Suprapubic skin (tissue), 4 donors: ENCODE measurements around the gene CAMTA1. TPM values are rescaled to one million over a fixed set of nuclear protein-coding genes. Genes with fewer than 3 reads are reported as not detected.

Experiments
- DNase-seq, 2 donors: peaks; one replicate each; pipeline ENCODE4 v3.0.0-alpha.2; 2019; ENCODE audit warnings: low spot score in 2 of 2
- H3K27ac ChIP-seq: fragments of 200-600 bp; sonication (generic); one replicate; pipeline ENCODE4 v1.5.1; 2019
- H3K27me3 ChIP-seq: fragments of 200-600 bp; sonication (generic); one replicate; pipeline ENCODE4 v1.5.1; 2019
- H3K36me3 ChIP-seq: fragments of 200-600 bp; sonication (generic); one replicate; pipeline ENCODE4 v1.5.1; 2019
- H3K4me1 ChIP-seq: fragments of 200-600 bp; sonication (generic); one replicate; pipeline ENCODE4 v1.5.1; 2019
- H3K4me3 ChIP-seq: fragments of 200-600 bp; sonication (generic); one replicate; pipeline ENCODE4 v1.5.1; 2019; ENCODE audit warnings: mild to moderate bottlenecking
- H3K9me3 ChIP-seq: fragments of 200-600 bp; sonication (generic); one replicate; pipeline ENCODE4 v1.5.1; 2019
- EP300 ChIP-seq: sonication (generic); formaldehyde crosslinking; IDR thresholded peaks from one replicate; pipeline ENCODE4 v1.6.1; 2017; ENCODE audit warnings: antibody characterized with exemption
- POLR2A ChIP-seq, 2 donors: fragments of 450-650 bp; IDR thresholded peaks; one replicate each; pipeline ENCODE4 v1.6.1; 2017; ENCODE audit warnings: antibody characterized with exemption in 2 of 2, mild to moderate bottlenecking in 2 of 2, moderate library complexity in 2 of 2
- POLR2AphosphoS5 ChIP-seq, 3 donors: sonication (generic); formaldehyde crosslinking; IDR thresholded peaks; one replicate each; pipeline ENCODE4 v1.6.1; 2017; ENCODE audit warnings: antibody characterized with exemption in 3 of 3
- WGBS: methylation state at CpG from one replicate; pipeline ENCODE4 v1.1.5; 2018; 5-methylcytosine and 5-hydroxymethylcytosine counted together
- total RNA-seq, 4 donors: library from RNA; depleted of rRNA; stranded (reverse); fragments of >200 nt; gene quantifications; one replicate each; pipeline ENCODE4 v1.1.0, GENCODE V29; 2016
- TF ChIP-seq, protein P1 (sequence below), 2 donors: fragments of 200-600 bp in 1 of 2; fragments of 450-650 bp in 1 of 2; sonication (generic) in 1 of 2; IDR thresholded peaks; one replicate each; pipeline ENCODE4 v1.5.1; 2016 to 2019; ENCODE audit warnings: antibody characterized with exemption in 2 of 2, mild to moderate bottlenecking in 1 of 2, moderate library complexity in 1 of 2

The CAMTA1 gene
- total RNA-seq, 4 donors from 2014 or later: 40.4 to 54.1 (median 46.6) TPM

DNA sequence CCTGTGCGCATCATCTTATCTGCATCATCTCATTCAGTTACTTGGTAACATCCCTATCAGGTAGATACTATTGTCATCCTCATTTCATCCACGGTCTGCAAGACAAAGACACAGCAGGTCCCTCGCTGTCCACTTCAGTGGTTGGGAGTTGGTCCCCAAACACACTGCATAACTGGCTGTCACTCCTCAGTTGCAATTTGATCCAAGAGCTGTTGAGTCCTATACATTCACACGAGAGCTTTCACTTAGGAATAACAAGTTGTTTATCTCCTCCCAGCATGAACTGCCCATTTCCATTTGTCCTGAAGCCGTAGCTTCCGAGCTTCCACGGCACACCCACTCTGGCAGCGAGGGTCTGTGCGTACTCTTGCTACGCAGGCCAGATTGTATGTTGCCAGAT, 472.0 kb downstream of the CAMTA1 start:
- 71% methylated on average over 10 of the region's 10 CpGs for WGBS
- DNase-seq: peak in 1 of 2 donors; percentile 43
- no peaks in the 10 kb centered on the region for H3K9me3 ChIP-seq
- no peak overlapping the region for H3K27ac ChIP-seq
- TF ChIP-seq EP300 (no peak), POLR2A (IDR thresholded peaks at IDR 0.05) (no peak), POLR2AphosphoS5 (IDR thresholded peaks at IDR 0.05) (no peak)
- peaks cover 35% of the 10 kb centered on the region for H3K27me3 ChIP-seq
- H3K4me3 ChIP-seq: no peak overlapping the region
- H3K4me1 ChIP-seq: no peaks in the 10 kb centered on the region
- no peaks in the 10 kb centered on the region for H3K36me3 ChIP-seq

DNA sequence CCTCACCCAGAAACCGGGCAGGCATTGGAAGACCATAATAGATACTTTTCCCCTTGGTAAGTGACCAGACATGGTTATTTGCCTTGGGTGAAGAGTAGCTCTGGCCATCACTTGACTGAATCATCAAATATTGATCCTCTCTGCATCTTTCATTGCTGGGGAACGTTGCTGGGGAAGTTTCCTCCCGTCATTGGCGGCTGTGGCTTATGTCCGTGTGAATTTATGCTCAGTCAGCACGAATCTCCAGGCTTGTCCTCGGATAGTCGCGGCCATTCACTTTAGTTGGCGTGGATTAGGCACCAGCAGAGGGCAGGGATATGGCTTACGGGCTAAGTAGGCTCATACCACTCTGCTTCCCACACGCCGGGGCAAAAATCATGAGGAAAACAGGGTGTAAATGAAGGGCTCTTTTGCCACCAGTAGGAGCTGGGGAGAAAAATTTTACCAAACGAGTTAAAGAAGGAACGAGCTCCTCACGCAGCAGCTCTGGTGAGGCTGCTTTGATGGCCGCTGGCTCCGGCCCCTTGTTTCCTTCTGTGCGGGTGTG, 473.4 kb downstream of the CAMTA1 start:
- peaks cover 42% of the 10 kb centered on the region for H3K27me3 ChIP-seq
- H3K4me3 ChIP-seq: no peak overlapping the region
- TF ChIP-seq POLR2A (IDR thresholded peaks at IDR 0.05) (no peak), POLR2AphosphoS5 (IDR thresholded peaks at IDR 0.05) (no peak), EP300 (no peak)
- TF ChIP-seq, protein P1, sequence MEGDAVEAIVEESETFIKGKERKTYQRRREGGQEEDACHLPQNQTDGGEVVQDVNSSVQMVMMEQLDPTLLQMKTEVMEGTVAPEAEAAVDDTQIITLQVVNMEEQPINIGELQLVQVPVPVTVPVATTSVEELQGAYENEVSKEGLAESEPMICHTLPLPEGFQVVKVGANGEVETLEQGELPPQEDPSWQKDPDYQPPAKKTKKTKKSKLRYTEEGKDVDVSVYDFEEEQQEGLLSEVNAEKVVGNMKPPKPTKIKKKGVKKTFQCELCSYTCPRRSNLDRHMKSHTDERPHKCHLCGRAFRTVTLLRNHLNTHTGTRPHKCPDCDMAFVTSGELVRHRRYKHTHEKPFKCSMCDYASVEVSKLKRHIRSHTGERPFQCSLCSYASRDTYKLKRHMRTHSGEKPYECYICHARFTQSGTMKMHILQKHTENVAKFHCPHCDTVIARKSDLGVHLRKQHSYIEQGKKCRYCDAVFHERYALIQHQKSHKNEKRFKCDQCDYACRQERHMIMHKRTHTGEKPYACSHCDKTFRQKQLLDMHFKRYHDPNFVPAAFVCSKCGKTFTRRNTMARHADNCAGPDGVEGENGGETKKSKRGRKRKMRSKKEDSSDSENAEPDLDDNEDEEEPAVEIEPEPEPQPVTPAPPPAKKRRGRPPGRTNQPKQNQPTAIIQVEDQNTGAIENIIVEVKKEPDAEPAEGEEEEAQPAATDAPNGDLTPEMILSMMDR (IDR thresholded peaks at IDR 0.05): no peak
- H3K9me3 ChIP-seq: no peaks in the 10 kb centered on the region
- H3K4me1 ChIP-seq: no peaks in the 10 kb centered on the region
- H3K27ac ChIP-seq: no peak overlapping the region
- DNase-seq: peak in 1 of 2 donors; percentile 43
- no peaks in the 10 kb centered on the region for H3K36me3 ChIP-seq
- 91% methylated on average over 19 of the region's 19 CpGs for WGBS

DNA sequence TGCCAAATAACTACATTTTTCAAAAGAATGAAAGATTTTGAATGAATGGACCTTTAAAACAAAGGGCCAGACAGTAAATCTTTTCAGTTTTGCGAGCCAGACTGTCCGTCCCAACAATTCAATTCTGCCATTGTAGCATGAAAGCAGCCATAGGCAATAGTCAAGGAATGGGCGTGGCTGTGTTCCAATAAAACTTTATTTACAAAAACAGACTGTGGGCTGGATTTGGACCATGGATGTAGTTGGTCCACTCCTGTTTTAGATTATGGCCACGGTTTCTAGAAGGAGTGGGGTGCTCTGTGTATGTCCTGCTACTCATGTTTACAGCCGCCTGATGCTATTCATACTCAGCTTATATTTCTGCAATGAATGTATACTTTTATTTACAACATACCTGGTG, 474.7 kb downstream of the CAMTA1 start:
- H3K4me1 ChIP-seq: no peaks in the 10 kb centered on the region
- TF ChIP-seq, protein P1 (IDR thresholded peaks at IDR 0.05): no peak
- TF ChIP-seq EP300: no peak
- no peak for TF ChIP-seq POLR2AphosphoS5 (IDR thresholded peaks at IDR 0.05)
- no peak for TF ChIP-seq POLR2A (IDR thresholded peaks at IDR 0.05)
- H3K9me3 ChIP-seq: no peaks in the 10 kb centered on the region
- WGBS: 84% methylated on average over 5 of the region's 5 CpGs
- H3K27me3 ChIP-seq: peaks cover 53% of the 10 kb centered on the region
- no peak overlapping the region for H3K4me3 ChIP-seq
- H3K27ac ChIP-seq: no peak overlapping the region
- H3K36me3 ChIP-seq: no peaks in the 10 kb centered on the region
- DNase-seq: no peak

DNA sequence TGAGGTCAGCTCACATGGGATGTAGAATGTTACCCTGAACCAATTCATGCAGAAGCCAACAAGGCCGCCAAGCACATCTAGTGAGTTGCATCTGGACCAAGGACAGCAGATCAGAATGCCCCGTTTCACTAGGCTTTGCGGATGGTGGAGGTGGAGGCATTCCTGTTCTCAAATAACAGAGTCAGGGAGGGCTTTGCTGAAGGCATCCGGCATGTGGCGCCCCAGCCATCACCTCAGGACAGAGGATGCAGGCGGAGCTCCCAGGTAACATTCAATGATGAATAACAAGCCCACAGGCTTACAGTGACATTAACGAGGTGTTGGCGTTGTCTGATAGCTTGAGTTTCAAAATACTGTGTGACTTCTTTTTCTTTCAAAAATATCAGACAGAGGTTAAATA, 476.2 kb downstream of the CAMTA1 start:
- TF ChIP-seq EP300: no peak
- no peak for TF ChIP-seq POLR2AphosphoS5 (IDR thresholded peaks at IDR 0.05)
- TF ChIP-seq, protein P1 (IDR thresholded peaks at IDR 0.05): no peak
- TF ChIP-seq POLR2A (IDR thresholded peaks at IDR 0.05): no peak
- Histone ChIP-seq H3K27ac (no peak overlapping the region), H3K4me3 (no peak overlapping the region), H3K4me1 (no peaks in the 10 kb centered on the region), H3K9me3 (no peaks in the 10 kb centered on the region), H3K27me3 (peaks cover 57% of the 10 kb centered on the region), H3K36me3 (no peaks in the 10 kb centered on the region)
- peak in 1 of 2 donors; percentile 41 for DNase-seq
- 81% methylated on average over 8 of the region's 8 CpGs for WGBS

DNA sequence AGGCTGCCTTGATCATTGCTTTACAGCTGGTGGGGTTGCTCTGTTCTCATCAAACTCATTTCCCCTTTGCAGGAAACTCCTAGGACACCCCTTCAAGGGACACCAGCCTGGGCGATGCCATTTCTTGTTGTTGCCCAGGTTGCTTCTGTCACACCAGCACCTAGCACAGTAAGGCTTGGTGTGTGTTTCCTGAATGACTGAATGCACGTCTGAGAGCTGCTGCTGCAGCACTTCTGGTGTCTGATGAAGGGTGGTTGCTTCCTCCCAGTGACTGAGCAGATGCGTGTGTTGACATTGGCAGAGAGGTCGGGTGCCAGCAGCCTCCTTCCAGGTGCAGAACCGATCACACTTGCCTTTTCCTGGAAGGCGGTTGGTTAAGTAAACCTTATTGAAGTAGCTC, 477.4 kb downstream of the CAMTA1 start:
- H3K27ac ChIP-seq: no peak overlapping the region
- no peak for TF ChIP-seq EP300
- TF ChIP-seq, protein P1 (IDR thresholded peaks at IDR 0.05): no peak
- no peak for TF ChIP-seq POLR2A (IDR thresholded peaks at IDR 0.05)
- TF ChIP-seq POLR2AphosphoS5 (IDR thresholded peaks at IDR 0.05): no peak
- peaks cover 60% of the 10 kb centered on the region for H3K27me3 ChIP-seq
- H3K36me3 ChIP-seq: no peaks in the 10 kb centered on the region
- H3K4me3 ChIP-seq: no peak overlapping the region
- WGBS: 27% methylated on average over 6 of the region's 6 CpGs
- peak in 1 of 2 donors; percentile 37 for DNase-seq
- no peaks in the 10 kb centered on the region for H3K4me1 ChIP-seq
- H3K9me3 ChIP-seq: no peaks in the 10 kb centered on the region
